A549 (cell line): ENCODE measurements around the gene LRRC30. TPM values are rescaled to one million over a fixed set of nuclear protein-coding genes. Genes with fewer than 3 reads are reported as not detected.

Experiments used
- ATAC-seq, 2 experiments: fragments of 200-7000 bp in 1 of 2; fragments of >200 bp in 1 of 2; cut with Nextera tagmentation in 1 of 2; cut with Tn5 transposase in 1 of 2; 3 replicates each; pipeline versions ENCODE4 v1.8.0 to v1.9.1; 2018 to 2020; ENCODE audit warnings: mild to moderate bottlenecking in 1 of 2, moderate library complexity in 1 of 2
- CTCF ChIA-PET: fragments of 300-600 bp; sonication (Branson Sonifier 250); formaldehyde crosslinking; extraction: SDS; loops from one replicate; lab custom pipeline; 2021; ENCODE audit warnings: antibody characterized with exemption, inconsistent platforms; lab: Yijun Ruan, JAX
- POLR2A ChIA-PET: fragments of 350-600 bp; formaldehyde crosslinking; extraction: SDS; loops from one replicate; lab custom pipeline; 2021; ENCODE audit warnings: antibody characterized with exemption, inconsistent platforms; lab: Yijun Ruan, JAX
- DNase-seq, 2 experiments: peaks; one replicate each; pipeline versions ENCODE4 v3.0.0 to v3.0.0-alpha.2; 2011 to 2016; ENCODE audit warnings: low read depth in 1 of 2, low spot score in 1 of 2
- FAIRE-seq: peaks from 2 replicates; lab custom pipeline; 2011; peaks lifted over from hg19 to GRCh38; lab: Jason Lieb, UNC
- H3K27ac ChIP-seq, 2 experiments: fragments of >200 bp; sonication (Bioruptor Twin); formaldehyde crosslinking; 3 replicates each; pipeline ENCODE4 v1.5.1; 2016 to 2017
- H3K4me1 ChIP-seq: fragments of >200 bp; sonication (Bioruptor Twin); formaldehyde crosslinking; 3 replicates; pipeline ENCODE4 v1.6.1; 2016
- H3K4me2 ChIP-seq: fragments of >200 bp; sonication (Bioruptor Twin); formaldehyde crosslinking; 3 replicates; pipeline ENCODE4 v1.6.1; 2016
- H3K4me3 ChIP-seq: fragments of >200 bp; sonication (Bioruptor Twin); formaldehyde crosslinking; 3 replicates; pipeline ENCODE4 v1.5.1; 2016
- H3K9me3 ChIP-seq: fragments of >200 bp; sonication (Bioruptor Twin); formaldehyde crosslinking; 3 replicates; pipeline ENCODE4 v1.6.1; 2016
- BHLHE40 ChIP-seq: IDR thresholded peaks from 2 replicates; pipeline ENCODE4 v1.6.1; 2012; ENCODE audit warnings: low read depth, low read length, inconsistent platforms
- CBX8 ChIP-seq: fragments of 200-600 bp; sonication (generic); IDR thresholded peaks from 2 replicates; pipeline ENCODE4 v1.6.1; 2016
- CEBPB ChIP-seq, 2 experiments: fragments of >200 bp in 1 of 2; sonication (Bioruptor Twin) in 1 of 2; formaldehyde crosslinking in 1 of 2; IDR thresholded peaks; 2 replicates each; pipeline ENCODE4 v1.6.1; 2012 to 2016
- ESRRA ChIP-seq: fragments of 150-350 bp; IDR thresholded peaks from 2 replicates; pipeline ENCODE4 v1.6.1; 2014; ENCODE audit warnings: mild to moderate bottlenecking, low read length, borderline replicate concordance
- FOSB ChIP-seq: fragments of 250-450 bp; sonication (Bioruptor Pico); IDR thresholded peaks from 2 replicates; pipeline ENCODE4 v1.5.0; 2020; ENCODE audit warnings: mild to moderate bottlenecking, moderate library complexity
- FOSL2 ChIP-seq, 2 experiments: fragments of 450-650 bp in 1 of 2; fragments of >200 bp in 1 of 2; sonication (Bioruptor Twin) in 1 of 2; formaldehyde crosslinking; IDR thresholded peaks; 2 replicates each; pipeline versions ENCODE4 v1.5.0 to v1.6.1; 2016 to 2020; ENCODE audit warnings: mild to moderate bottlenecking in 1 of 2, moderate library complexity in 1 of 2
- GATA3 ChIP-seq: IDR thresholded peaks from 2 replicates; pipeline ENCODE4 v1.6.1; 2012; ENCODE audit warnings: borderline replicate concordance
- HOXB5 ChIP-seq: fragments of 250-450 bp; sonication (Bioruptor Pico); IDR thresholded peaks from 2 replicates; pipeline ENCODE4 v1.5.0; 2020; ENCODE audit warnings: mild to moderate bottlenecking, moderate library complexity
- JUN ChIP-seq, 2 experiments: fragments of >200 bp; sonication (Bioruptor Twin); formaldehyde crosslinking; IDR thresholded peaks; 2 replicates in 1 of 2; 3 replicates in 1 of 2; pipeline ENCODE4 v1.6.1; 2016 to 2017
- JUNB ChIP-seq: fragments of >200 bp; sonication (Bioruptor Twin); formaldehyde crosslinking; IDR thresholded peaks from 2 replicates; pipeline ENCODE4 v1.6.1; 2016
- KDM5A ChIP-seq: fragments of 200-600 bp; sonication (generic); IDR thresholded peaks from 2 replicates; pipeline ENCODE4 v1.6.1; 2016; ENCODE audit warnings: antibody characterized with exemption, mild to moderate bottlenecking
- MYC ChIP-seq: IDR thresholded peaks from 2 replicates; pipeline ENCODE4 v1.6.1; 2012; ENCODE audit warnings: mild to moderate bottlenecking, inconsistent platforms, low read length, improper control_type of control experiment, borderline replicate concordance
- POLR2AphosphoS2 ChIP-seq: conservative IDR thresholded peaks from 2 replicates; pipeline ENCODE4 v1.6.1; 2012; ENCODE audit warnings: low read length, improper control_type of control experiment, inconsistent platforms
- RCOR1 ChIP-seq: fragments of 150-350 bp; IDR thresholded peaks from 2 replicates; pipeline ENCODE4 v1.6.1; 2014; ENCODE audit warnings: antibody characterized with exemption, low read length, low read depth
- RFX5 ChIP-seq: fragments of 450-650 bp; IDR thresholded peaks from 2 replicates; pipeline ENCODE4 v1.7.1; 2014; ENCODE audit warnings: antibody characterized with exemption, mild to moderate bottlenecking, moderate library complexity
- RNF2 ChIP-seq: fragments of 200-600 bp; sonication (generic); IDR thresholded peaks from 2 replicates; pipeline ENCODE4 v1.6.1; 2016; ENCODE audit warnings: low read depth, mild to moderate bottlenecking, antibody characterized with exemption, moderate library complexity, borderline replicate concordance
- SMC3 ChIP-seq: fragments of >200 bp; sonication (Bioruptor Twin); formaldehyde crosslinking; IDR thresholded peaks from 3 replicates; pipeline ENCODE4 v1.6.1; 2018; ENCODE audit warnings: inconsistent platforms
- ZNF302 ChIP-seq: fragments of 250-450 bp; sonication (Bioruptor Pico); IDR thresholded peaks from 2 replicates; pipeline ENCODE4 v1.9.0; 2021; ENCODE audit warnings: inconsistent platforms, mild to moderate bottlenecking, moderate library complexity
- ZSCAN20 ChIP-seq: fragments of 250-450 bp; sonication (Bioruptor Pico); IDR thresholded peaks from 2 replicates; pipeline ENCODE4 v1.8.0; 2022; ENCODE audit warnings: mild to moderate bottlenecking, moderate library complexity
- WGBS: methylation state at CpG from one replicate; pipeline ENCODE4 v1.1.6; 2017; ENCODE audit errors: missing lambda C conversion rate; 5-methylcytosine and 5-hydroxymethylcytosine counted together
- polyA plus RNA-seq, 4 experiments: library from polyadenylated mRNA; depleted of rRNA in 3 of 4; stranded (reverse); fragments of >200 nt; fragmentation: RNase III in 1 of 4; extraction: RNeasy Plus Mini Kit Qiagen cat#74134 plus additional on column Dnase treatment in 1 of 4; gene quantifications; 2 replicates in 3 of 4; 3 replicates in 1 of 4; pipeline ENCODE4 v1.2.3, GENCODE V29; 2011 to 2017
- TF ChIP-seq, protein P1 (sequence below): fragments of 250-450 bp; sonication (Bioruptor Pico); IDR thresholded peaks from 2 replicates; pipeline ENCODE4 v1.5.0; 2020; ENCODE audit warnings: low read depth, mild to moderate bottlenecking, moderate library complexity
- TF ChIP-seq, protein P2 (sequence below): fragments of 200-600 bp; sonication (generic); IDR thresholded peaks from 2 replicates; pipeline ENCODE4 v1.6.1; 2016; ENCODE audit warnings: antibody characterized with exemption, mild to moderate bottlenecking, moderate library complexity
- TF ChIP-seq, protein P3 (sequence below): IDR thresholded peaks from 2 replicates; pipeline ENCODE4 v1.6.1; 2012; ENCODE audit warnings: low read depth, borderline replicate concordance
- TF ChIP-seq, protein P4 (sequence below): IDR thresholded peaks from 2 replicates; pipeline ENCODE4 v1.6.1; 2012
- TF ChIP-seq, protein P5 (sequence below): fragments of >200 bp; sonication (Bioruptor Twin); formaldehyde crosslinking; IDR thresholded peaks from 2 replicates; pipeline ENCODE4 v1.6.1; 2016
- TF ChIP-seq, protein P6 (sequence below): fragments of 250-450 bp; sonication (Bioruptor Pico); IDR thresholded peaks from 2 replicates; pipeline ENCODE4 v1.5.0; 2021; ENCODE audit warnings: mild to moderate bottlenecking, moderate library complexity, borderline replicate concordance

LRRC30 gene
- polyA plus RNA-seq, 2 of the 4 experiments (the other 2 are of a cell fraction), result not detected

DNA sequence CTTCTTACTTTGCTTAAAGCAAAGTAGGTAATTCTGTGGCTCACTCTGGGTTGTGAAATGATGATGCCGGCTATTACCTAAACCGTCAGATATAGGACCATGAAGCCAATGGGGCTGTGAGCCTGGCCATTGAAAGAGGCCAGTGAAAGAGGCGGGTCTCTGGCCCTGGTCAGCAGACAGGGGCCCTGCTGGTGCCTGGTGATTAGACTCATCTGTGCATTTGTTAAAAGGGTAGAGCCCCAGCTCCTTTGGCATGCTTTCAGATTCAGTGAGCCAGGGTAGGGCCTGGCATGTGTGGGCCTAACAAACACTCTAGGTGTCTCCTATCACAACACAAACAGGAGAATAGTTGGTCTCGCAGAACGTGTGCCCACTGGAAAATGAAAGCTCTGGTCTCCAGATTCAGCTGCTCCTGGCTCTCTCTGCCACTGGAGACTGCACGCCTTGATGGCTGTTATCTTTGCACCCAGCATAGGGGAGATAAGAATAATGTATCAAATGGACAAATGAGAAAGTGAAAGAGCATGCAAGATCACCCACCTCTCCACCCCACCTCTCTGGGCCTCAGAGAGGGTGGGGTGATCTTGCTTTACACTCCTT is 6.9 kb downstream of the LRRC30 start:
- no peak overlapping the region for H3K27ac ChIP-seq
- FAIRE-seq, result no peak
- H3K4me1 ChIP-seq, result no peaks in the 10 kb centered on the region
- ChIA-PET POLR2A (no interaction called here), CTCF (interaction anchor here (0.6 kb wide), 1 partner anchor 16 kb away, joined by 3 read pairs; no protein-coding TSS in a partner anchor)
- TF ChIP-seq, protein P1, sequence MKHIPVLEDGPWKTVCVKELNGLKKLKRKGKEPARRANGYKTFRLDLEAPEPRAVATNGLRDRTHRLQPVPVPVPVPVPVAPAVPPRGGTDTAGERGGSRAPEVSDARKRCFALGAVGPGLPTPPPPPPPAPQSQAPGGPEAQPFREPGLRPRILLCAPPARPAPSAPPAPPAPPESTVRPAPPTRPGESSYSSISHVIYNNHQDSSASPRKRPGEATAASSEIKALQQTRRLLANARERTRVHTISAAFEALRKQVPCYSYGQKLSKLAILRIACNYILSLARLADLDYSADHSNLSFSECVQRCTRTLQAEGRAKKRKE, result no peak
- TF ChIP-seq RFX5 (no peak), KDM5A (no peak), CBX8 (no peak), GATA3 (no peak), ZSCAN20 (CRISPR knock-in tag) (no peak)
- TF ChIP-seq, protein P2, sequence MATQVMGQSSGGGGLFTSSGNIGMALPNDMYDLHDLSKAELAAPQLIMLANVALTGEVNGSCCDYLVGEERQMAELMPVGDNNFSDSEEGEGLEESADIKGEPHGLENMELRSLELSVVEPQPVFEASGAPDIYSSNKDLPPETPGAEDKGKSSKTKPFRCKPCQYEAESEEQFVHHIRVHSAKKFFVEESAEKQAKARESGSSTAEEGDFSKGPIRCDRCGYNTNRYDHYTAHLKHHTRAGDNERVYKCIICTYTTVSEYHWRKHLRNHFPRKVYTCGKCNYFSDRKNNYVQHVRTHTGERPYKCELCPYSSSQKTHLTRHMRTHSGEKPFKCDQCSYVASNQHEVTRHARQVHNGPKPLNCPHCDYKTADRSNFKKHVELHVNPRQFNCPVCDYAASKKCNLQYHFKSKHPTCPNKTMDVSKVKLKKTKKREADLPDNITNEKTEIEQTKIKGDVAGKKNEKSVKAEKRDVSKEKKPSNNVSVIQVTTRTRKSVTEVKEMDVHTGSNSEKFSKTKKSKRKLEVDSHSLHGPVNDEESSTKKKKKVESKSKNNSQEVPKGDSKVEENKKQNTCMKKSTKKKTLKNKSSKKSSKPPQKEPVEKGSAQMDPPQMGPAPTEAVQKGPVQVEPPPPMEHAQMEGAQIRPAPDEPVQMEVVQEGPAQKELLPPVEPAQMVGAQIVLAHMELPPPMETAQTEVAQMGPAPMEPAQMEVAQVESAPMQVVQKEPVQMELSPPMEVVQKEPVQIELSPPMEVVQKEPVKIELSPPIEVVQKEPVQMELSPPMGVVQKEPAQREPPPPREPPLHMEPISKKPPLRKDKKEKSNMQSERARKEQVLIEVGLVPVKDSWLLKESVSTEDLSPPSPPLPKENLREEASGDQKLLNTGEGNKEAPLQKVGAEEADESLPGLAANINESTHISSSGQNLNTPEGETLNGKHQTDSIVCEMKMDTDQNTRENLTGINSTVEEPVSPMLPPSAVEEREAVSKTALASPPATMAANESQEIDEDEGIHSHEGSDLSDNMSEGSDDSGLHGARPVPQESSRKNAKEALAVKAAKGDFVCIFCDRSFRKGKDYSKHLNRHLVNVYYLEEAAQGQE, result no peak
- WGBS, result 61% methylated on average over 4 of the region's 6 CpGs
- H3K9me3 ChIP-seq, result no peaks in the 10 kb centered on the region
- no peak overlapping the region for H3K4me2 ChIP-seq
- no peak overlapping the region for H3K4me3 ChIP-seq
- ATAC-seq, result no peak
- DNase-seq, result no peak

DNA sequence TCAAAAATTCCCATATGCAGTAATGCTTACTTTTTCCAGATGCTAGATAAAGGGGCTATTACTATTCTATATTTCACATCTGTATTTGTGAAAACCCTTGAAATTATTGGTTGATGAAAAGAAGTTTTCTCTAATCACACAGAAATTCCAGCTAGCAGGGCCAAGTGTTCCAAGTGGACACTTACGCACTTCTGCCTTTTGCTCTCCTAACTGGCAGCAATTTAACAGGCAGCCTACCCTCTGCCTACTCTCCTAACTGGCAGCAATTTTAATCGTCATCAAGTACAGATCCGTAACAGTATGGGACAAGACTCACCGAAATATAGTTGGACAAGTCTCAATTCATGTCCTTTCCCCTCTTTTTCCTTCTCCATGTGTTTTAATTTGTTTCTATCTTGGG is 12.0 kb downstream of the LRRC30 start:
- Histone ChIP-seq H3K9me3 (no peaks in the 10 kb centered on the region), H3K4me2 (no peak overlapping the region), H3K4me3 (no peak overlapping the region), H3K4me1 (no peaks in the 10 kb centered on the region), H3K27ac (no peak overlapping the region)
- FAIRE-seq (no peak), ATAC-seq (no peak), DNase-seq (no peak)
- ChIA-PET POLR2A (no interaction called here), CTCF (no interaction called here)
- 85% methylated on average over 4 of the region's 4 CpGs for WGBS
- TF ChIP-seq KDM5A (no peak), BHLHE40 (no peak), SMC3 (no peak), RNF2 (no peak), ESRRA (no peak), CEBPB (IDR thresholded peaks at IDR 0.05) (no peak), ZNF302 (no peak)
- TF ChIP-seq, protein P3, sequence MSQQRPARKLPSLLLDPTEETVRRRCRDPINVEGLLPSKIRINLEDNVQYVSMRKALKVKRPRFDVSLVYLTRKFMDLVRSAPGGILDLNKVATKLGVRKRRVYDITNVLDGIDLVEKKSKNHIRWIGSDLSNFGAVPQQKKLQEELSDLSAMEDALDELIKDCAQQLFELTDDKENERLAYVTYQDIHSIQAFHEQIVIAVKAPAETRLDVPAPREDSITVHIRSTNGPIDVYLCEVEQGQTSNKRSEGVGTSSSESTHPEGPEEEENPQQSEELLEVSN, result no peak
- TF ChIP-seq, protein P4, sequence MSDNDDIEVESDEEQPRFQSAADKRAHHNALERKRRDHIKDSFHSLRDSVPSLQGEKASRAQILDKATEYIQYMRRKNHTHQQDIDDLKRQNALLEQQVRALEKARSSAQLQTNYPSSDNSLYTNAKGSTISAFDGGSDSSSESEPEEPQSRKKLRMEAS, result no peak

DNA sequence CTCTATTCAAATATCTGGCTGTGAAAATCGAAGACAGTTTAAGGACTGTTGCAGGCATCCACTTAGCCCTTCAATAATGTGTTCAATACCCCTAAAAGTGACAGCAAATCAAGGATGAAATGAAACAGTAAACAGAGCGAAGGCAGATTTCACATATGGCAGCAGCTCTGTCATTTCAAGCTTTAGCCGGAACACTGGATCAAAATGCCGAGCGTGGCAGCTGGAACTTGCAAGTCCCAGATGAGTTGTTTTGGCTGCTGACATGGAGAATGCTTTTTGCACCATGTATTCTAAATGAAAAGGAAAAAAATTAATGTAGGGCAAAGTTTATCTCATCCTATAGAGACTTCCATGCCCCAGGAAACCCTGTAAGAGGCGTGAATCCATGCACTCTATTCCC is 18.0 kb downstream of the LRRC30 start:
- H3K4me1 ChIP-seq, result no peaks in the 10 kb centered on the region
- H3K27ac ChIP-seq, result no peak overlapping the region
- FAIRE-seq (no peak), ATAC-seq (no peak), DNase-seq (no peak)
- H3K4me2 ChIP-seq, result no peak overlapping the region
- CTCF ChIA-PET, result interaction anchor here (0.9 kb wide), 1 partner anchor 318 kb away, joined by 3 read pairs; the partner anchor contains the start of gene PTPRM
- WGBS, result 60% methylated on average over 6 of the region's 6 CpGs
- POLR2A ChIA-PET, result no interaction called here
- H3K9me3 ChIP-seq, result no peaks in the 10 kb centered on the region
- no peak overlapping the region for H3K4me3 ChIP-seq
- TF ChIP-seq MYC (no peak), SMC3 (no peak), FOSL2 (IDR thresholded peaks at IDR 0.05) (no peak), FOSL2 (CRISPR knock-in tag; IDR thresholded peaks at IDR 0.05) (no peak), FOSB (no peak), RNF2 (no peak), JUNB (no peak), HOXB5 (CRISPR knock-in tag) (no peak), RCOR1 (no peak), JUN (IDR thresholded peaks at IDR 0.05) (no peak), POLR2AphosphoS2 (no peak)
- TF ChIP-seq, protein P3, result no peak
- TF ChIP-seq, protein P5, sequence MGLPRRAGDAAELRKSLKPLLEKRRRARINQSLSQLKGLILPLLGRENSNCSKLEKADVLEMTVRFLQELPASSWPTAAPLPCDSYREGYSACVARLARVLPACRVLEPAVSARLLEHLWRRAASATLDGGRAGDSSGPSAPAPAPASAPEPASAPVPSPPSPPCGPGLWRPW, result no peak
- TF ChIP-seq, protein P6, sequence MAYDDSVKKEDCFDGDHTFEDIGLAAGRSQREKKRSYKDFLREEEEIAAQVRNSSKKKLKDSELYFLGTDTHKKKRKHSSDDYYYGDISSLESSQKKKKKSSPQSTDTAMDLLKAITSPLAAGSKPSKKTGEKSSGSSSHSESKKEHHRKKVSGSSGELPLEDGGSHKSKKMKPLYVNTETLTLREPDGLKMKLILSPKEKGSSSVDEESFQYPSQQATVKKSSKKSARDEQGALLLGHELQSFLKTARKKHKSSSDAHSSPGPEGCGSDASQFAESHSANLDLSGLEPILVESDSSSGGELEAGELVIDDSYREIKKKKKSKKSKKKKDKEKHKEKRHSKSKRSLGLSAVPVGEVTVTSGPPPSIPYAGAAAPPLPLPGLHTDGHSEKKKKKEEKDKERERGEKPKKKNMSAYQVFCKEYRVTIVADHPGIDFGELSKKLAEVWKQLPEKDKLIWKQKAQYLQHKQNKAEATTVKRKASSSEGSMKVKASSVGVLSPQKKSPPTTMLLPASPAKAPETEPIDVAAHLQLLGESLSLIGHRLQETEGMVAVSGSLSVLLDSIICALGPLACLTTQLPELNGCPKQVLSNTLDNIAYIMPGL (CRISPR knock-in tag), result no peak
